ENCODE measurements around the gene MANBA. TPM values are rescaled to one million over a fixed set of nuclear protein-coding genes. Genes with fewer than 3 reads are reported as not detected.

The MANBA gene
- total RNA-seq, 1 experiment from 2014 or later: 14.5 TPM

DNA sequence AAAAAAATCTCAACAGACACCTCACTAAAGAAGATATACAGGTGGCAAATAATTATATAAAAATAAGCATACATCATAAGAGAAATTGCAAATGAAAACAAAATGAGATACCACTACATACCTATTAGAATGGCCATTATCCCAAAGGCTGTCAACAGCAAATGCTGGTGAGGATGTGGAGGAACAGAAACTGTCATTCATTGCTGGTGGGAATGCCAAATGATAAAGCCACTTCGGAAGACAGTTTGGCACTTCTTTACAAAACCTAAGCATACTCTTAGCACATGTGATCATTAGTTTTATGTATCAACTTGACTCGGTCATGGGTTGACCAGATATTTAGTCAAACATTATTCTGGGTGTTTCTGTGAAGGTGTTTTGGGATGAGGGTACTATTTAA, 13.5 kb upstream of the MANBA start:
- DNase-seq (ENCODE audit: low read depth, low spot score): no peak
- Histone ChIP-seq H3K27ac (ENCODE audit: low read length) (no peak overlapping the region), H3K4me1 (ENCODE audit: control insufficient read depth, insufficient read depth, low read length) (no peaks in the 10 kb centered on the region), H3K9me3 (ENCODE audit: control insufficient read depth, insufficient read depth, low read depth, low read length) (no peaks in the 10 kb centered on the region), H3K36me3 (ENCODE audit: control insufficient read depth, insufficient read depth, low read length) (no peaks in the 10 kb centered on the region), H3K4me3 (ENCODE audit: low read depth in 2 of 2, low read length in 2 of 2) (no peak overlapping the region), H3K27me3 (ENCODE audit: control insufficient read depth, insufficient read depth, low read length) (no peaks in the 10 kb centered on the region)
- POLR2A ChIA-PET: no interaction called here
- TF ChIP-seq, protein P1, sequence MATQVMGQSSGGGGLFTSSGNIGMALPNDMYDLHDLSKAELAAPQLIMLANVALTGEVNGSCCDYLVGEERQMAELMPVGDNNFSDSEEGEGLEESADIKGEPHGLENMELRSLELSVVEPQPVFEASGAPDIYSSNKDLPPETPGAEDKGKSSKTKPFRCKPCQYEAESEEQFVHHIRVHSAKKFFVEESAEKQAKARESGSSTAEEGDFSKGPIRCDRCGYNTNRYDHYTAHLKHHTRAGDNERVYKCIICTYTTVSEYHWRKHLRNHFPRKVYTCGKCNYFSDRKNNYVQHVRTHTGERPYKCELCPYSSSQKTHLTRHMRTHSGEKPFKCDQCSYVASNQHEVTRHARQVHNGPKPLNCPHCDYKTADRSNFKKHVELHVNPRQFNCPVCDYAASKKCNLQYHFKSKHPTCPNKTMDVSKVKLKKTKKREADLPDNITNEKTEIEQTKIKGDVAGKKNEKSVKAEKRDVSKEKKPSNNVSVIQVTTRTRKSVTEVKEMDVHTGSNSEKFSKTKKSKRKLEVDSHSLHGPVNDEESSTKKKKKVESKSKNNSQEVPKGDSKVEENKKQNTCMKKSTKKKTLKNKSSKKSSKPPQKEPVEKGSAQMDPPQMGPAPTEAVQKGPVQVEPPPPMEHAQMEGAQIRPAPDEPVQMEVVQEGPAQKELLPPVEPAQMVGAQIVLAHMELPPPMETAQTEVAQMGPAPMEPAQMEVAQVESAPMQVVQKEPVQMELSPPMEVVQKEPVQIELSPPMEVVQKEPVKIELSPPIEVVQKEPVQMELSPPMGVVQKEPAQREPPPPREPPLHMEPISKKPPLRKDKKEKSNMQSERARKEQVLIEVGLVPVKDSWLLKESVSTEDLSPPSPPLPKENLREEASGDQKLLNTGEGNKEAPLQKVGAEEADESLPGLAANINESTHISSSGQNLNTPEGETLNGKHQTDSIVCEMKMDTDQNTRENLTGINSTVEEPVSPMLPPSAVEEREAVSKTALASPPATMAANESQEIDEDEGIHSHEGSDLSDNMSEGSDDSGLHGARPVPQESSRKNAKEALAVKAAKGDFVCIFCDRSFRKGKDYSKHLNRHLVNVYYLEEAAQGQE (IDR thresholded peaks at IDR 0.05; ENCODE audit: insufficient read depth in 1 of 2, low read depth in 2 of 2, low read length in 1 of 2): no peak
- TF ChIP-seq CTCF (IDR thresholded peaks at IDR 0.05) (no peak), POLR2AphosphoS5 (IDR thresholded peaks at IDR 0.05; ENCODE audit: low read depth, low read length) (no peak)
- in situ Hi-C loops (cut with HindIII; ENCODE audit: low pct_unique_long_range_greater_than_20kb, low sequenced_read_pairs) (no loop called here), intact Hi-C loops (cut with micrococcal nuclease; ENCODE audit: unreplicated experiment) (no loop called here)
- no TSS peak for BruUV-seq (replicated peaks)
- ATAC-seq: no peak
- CTCF ChIA-PET: no interaction called here

GRCh38 chr4:102772738-102773340, 12.1 kb upstream of the MANBA start:
- in situ Hi-C loops (cut with HindIII; ENCODE audit: low pct_unique_long_range_greater_than_20kb, low sequenced_read_pairs): no loop called here
- ChIA-PET POLR2A (no interaction called here), CTCF (no interaction called here)
- H3K9me3 ChIP-seq (ENCODE audit: control insufficient read depth, insufficient read depth, low read depth, low read length): no peaks in the 10 kb centered on the region
- no peaks in the 10 kb centered on the region for H3K36me3 ChIP-seq (ENCODE audit: control insufficient read depth, insufficient read depth, low read length)
- ATAC-seq (no peak), DNase-seq (ENCODE audit: low read depth, low spot score) (no peak)
- H3K4me3 ChIP-seq (ENCODE audit: low read depth in 2 of 2, low read length in 2 of 2): no peak overlapping the region
- H3K27ac ChIP-seq (ENCODE audit: low read length): no peak overlapping the region
- no TSS peak for BruUV-seq (replicated peaks)
- TF ChIP-seq POLR2AphosphoS5 (IDR thresholded peaks at IDR 0.05; ENCODE audit: low read depth, low read length) (no peak), TCF7L2 (IDR thresholded peaks at IDR 0.05; ENCODE audit: low read depth, low read length) (no peak), SIN3A (IDR thresholded peaks at IDR 0.05; ENCODE audit: borderline replicate concordance, insufficient read depth, low read depth, low read length) (no peak), CTCF (IDR thresholded peaks at IDR 0.05) (no peak)
- TF ChIP-seq, protein P1 (IDR thresholded peaks at IDR 0.05; ENCODE audit: insufficient read depth in 1 of 2, low read depth in 2 of 2, low read length in 1 of 2): no peak
- H3K27me3 ChIP-seq (ENCODE audit: control insufficient read depth, insufficient read depth, low read length): no peaks in the 10 kb centered on the region
- intact Hi-C loops (cut with micrococcal nuclease; ENCODE audit: unreplicated experiment): no loop called here
- H3K4me1 ChIP-seq (ENCODE audit: control insufficient read depth, insufficient read depth, low read length): no peaks in the 10 kb centered on the region
